ENCODE measurements around the gene SLC18A2.

DNA sequence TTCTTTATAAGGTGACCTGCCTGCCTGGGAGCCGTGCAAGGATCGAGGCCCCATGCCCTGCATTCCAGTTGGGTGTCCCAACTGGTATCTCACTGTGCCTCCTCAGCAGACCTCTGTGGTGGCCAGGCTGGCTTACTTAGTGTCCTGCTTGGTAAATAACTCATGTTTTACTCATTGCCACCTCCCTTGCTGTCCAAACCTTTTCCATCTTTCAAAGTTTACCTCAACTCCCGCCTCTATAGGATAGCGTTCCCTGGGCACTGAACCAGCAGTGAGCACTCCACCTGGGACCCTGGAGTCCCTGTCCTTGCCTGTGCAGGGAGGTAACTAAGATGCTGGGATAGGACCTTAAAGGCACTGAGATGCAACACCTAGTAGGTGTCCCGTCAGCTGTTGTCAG is 33.6 kb downstream of the SLC18A2 start:
- no peak for TF ChIP-seq POLR2A (IDR thresholded peaks at IDR 0.05)
- TF ChIP-seq, protein P1, sequence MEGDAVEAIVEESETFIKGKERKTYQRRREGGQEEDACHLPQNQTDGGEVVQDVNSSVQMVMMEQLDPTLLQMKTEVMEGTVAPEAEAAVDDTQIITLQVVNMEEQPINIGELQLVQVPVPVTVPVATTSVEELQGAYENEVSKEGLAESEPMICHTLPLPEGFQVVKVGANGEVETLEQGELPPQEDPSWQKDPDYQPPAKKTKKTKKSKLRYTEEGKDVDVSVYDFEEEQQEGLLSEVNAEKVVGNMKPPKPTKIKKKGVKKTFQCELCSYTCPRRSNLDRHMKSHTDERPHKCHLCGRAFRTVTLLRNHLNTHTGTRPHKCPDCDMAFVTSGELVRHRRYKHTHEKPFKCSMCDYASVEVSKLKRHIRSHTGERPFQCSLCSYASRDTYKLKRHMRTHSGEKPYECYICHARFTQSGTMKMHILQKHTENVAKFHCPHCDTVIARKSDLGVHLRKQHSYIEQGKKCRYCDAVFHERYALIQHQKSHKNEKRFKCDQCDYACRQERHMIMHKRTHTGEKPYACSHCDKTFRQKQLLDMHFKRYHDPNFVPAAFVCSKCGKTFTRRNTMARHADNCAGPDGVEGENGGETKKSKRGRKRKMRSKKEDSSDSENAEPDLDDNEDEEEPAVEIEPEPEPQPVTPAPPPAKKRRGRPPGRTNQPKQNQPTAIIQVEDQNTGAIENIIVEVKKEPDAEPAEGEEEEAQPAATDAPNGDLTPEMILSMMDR (IDR thresholded peaks at IDR 0.05), result no peak
- no peak for TF ChIP-seq EP300 (IDR thresholded peaks at IDR 0.05)

All from sigmoid colon (tissue), 4 donors.